ENCODE data around the gene UBE2J1.

Gene UBE2J1

DNA sequence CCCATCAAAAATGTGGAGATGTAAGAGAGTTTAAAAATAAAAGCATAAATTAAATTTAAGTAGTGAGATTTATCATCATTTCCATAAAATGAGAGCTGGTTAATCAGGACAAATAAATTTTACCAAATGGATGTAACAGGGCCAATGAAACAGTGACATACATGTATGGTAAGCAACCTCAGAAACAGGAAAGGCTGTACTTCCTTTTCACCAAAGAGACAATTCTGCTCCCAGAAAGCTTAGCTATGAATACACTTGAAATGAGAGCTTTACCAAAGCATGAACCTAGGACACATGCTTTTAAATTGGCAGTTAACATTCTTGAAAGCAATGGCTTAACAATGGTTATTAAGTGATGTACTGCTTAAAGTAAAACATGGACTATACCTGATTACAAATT, 12.1 kb upstream of the UBE2J1 start:
- no peak for DNase-seq (ENCODE audit: low read depth)

DNA sequence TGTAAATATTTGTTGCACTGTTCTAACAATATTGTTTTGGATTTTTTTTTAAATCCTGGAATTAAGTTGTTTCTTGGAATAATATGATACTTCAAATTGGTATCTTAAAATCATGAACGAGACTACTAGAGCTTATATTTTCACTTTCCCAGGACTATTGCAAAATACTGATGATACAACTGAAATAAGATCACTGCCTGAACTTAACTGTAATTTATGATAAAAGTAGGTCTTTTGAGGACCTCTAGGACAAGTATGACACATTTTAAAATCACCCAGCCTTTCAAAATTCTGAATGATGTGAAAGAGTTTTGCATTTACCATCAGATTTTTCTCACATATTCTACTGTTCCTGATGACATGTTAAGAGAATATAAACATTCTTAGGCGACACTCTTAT, 8.6 kb upstream of the UBE2J1 start:
- DNase-seq (ENCODE audit: low read depth) = no peak

DNA sequence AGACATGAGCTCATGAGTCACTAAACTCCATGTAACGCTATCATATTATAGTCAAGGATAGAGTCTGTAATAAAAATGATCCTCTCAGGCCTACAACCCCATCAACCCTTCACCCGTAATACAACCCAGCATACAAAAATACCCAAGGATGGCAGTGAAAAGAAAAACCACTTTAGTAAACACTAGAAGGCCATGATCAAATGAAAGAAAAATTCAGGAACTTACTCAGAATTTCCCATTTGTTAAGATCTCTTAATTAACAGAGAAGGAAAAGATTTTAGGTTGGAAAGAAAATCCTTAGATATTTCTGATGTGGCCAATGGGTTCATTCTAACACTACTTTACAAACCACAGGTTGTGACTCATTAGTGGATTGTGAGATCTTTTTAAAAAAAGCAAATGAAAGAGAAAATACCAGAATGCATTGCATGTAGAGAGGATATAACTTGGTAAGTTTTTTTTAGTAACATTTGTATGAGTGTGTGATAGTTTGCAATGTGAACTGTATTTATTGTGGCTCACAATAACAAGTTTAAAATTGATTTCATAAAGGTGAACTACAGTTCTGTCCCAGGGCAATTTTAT, 8.0 kb upstream of the UBE2J1 start:
- peak; percentile 17 for DNase-seq (ENCODE audit: low read depth)

DNA sequence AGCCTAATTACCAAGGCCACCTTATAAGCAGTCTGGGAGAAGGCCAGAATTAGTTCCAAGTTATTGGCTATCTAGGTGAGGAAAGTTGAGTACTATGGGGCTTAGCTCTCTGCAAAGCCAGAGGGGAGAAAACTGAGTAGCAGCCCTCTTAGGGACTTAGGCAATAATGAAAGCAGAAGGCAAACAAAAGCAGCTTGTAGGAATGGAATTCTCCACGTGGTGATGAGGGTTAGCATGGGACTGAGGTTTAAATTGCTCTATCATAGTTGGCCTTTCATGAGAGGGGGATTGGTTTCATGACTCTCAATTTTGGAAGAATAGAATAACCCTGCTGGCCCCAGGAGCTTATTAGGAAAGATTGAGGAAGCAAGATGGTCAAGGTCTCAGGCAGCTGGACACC, 7.0 kb upstream of the UBE2J1 start:
- no peak for DNase-seq (ENCODE audit: low read depth)

DNA sequence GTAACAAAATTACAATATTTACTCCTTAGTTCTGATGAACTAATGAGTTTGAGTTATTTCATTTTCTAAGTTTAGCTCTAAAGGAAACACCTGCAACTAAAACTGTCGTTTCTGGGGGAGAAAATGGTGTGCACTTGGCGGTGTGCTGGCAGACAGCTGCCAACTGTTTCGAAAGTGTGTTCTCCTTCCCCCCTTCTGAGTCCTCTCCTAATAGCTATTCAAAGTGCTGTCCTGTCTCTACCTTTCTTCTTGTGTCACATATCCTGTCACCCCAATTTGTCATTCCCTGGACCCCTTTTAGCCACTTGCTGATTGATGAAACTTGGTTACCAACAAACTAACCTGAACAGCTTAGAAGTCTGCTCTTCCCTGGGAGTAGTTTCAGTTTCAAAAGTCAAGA, 4.9 kb upstream of the UBE2J1 start:
- DNase-seq (ENCODE audit: low read depth) = no peak

DNA sequence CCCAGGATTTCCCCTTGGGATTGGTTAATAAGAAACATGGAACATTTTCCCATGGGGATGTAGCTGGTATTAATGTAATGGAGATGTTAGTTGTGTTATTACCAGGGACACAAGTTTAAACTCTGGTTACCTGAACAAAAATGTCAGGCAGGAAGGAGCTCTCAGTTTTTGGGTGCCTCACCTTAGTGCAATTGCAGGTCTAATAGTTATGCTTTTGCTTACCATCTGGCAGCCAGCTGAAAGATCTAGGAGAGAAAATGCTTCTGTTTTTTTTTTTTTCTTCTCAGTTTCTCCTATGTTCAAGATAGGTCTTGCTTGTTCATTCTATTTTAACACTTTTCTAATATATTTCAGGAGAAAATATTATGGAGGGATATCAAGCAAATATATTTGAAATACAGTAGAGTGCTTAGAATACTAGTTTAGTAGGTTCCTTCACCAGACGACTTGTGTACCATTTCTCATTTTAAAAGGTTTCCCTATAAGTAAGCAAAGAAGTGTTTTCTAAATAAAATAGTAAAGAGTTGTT, 4.2 kb upstream of the UBE2J1 start:
- DNase-seq (ENCODE audit: low read depth) = no peak

DNA sequence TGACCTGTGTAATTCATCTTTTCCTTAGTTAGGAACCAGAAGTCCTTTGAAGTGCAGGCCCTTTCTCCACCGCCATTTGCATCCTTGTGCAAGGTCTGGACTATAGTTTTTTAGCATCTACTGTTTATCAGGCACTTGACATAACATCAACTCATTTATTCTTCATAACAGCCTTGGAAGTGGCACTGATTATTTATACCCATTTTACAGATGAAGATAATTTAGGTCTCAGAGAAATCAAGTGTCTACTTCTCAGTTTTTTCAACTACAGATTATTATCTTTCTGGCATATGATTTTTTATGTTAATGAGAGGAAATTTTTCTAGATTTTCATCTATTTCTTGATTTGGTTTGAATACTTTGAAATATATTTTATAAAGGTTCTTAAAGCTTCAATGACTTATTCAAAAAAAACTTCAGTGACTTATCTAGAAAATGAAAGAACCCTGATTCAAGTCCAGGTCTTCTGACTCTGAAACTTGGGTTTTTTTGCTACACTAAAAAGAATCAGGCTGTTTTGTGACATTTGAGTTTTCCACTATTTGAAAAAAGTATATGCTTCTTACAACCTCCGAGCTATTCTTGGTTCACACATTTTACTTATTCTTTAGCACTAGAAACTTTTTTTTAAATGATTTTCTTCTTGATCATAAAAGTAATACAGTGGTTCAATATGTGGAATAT, 3.1 kb upstream of the UBE2J1 start:
- DNase-seq (ENCODE audit: low read depth) = no peak

DNA sequence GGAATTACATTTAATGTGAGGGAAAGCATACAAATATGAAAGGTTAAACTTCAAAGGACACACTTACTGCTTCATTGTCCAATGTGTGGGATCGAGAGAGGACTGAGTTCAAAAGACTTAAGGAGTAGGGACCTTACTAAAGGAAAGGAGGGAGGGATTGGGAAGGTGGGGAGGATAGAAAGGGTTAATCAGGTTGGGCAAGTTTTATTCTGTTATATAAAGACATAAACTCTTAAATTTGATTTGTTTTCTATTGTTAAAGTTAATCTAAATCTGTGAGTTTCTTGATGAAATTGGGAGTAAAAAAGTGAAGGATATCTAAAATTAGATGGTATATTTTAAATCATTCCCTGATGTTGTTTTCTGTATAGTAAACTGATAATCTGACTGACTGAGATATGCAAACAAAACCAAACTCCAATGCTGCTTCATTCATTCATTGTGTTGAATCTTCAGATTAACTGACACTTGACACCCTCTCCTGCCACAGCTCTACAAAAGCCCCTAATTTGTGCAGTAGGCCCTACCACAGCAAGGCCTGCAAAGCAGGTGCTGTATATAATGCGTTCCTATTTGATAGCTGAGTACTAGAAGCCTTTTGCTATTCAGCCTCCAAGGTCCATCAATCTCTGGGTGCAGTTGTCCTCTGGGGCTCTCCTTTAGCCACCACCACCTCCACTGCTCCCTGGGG, 1.3 kb upstream of the UBE2J1 start:
- DNase-seq (ENCODE audit: low read depth) = no peak

DNA sequence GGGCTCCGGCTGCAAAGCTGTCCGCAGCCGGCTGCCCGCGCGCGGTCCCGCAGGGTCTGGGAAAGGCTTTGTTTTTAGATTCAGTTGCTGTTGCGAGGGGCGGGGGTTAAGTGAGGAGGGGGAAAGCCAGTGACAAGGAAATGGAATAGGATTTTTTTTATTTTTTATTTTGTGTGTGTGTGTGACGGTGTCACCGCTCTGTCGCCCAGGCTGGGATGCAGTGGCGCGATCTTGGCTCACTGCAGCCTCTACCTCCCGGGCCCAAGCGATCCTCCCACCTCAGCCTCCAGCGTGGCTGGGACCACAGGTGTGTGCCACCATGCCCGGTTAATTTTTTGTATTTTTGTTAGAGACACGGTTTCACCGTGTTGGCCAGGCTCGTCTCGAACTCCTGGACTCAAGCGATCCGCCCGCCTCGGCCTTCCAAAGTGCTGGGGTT, 615 bp upstream of the UBE2J1 start:
- DNase-seq (ENCODE audit: low read depth) = no peak

DNA sequence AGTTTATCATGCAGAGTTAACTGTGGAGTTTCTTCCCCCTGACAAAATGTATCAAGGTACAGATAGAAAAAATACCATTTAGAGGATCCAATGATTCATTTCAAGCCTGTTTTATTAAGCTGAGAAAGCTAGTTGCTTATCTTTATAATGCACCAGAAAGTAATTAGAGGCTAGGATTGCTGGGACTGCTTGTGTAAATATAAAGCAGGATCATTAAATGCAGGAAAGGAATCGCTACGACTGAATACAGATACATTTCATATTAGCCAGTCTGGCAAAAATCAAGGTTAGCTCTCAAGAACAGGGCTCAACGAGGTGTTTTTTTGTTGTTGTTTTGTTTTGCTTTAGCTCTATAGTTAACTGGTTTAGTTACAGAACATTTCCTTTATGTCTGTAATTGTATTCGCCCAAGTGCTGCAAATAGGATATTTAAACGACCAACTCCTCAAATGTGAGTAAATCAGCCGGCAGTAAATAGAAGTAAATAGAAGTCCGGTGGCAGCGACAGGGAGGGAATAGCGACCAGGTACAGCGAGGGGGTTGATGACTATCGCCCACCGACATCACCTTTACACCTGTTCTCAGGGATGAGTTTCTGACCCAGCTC, 748 bp downstream of the UBE2J1 start:
- DNase-seq (ENCODE audit: low read depth) = no peak

DNA sequence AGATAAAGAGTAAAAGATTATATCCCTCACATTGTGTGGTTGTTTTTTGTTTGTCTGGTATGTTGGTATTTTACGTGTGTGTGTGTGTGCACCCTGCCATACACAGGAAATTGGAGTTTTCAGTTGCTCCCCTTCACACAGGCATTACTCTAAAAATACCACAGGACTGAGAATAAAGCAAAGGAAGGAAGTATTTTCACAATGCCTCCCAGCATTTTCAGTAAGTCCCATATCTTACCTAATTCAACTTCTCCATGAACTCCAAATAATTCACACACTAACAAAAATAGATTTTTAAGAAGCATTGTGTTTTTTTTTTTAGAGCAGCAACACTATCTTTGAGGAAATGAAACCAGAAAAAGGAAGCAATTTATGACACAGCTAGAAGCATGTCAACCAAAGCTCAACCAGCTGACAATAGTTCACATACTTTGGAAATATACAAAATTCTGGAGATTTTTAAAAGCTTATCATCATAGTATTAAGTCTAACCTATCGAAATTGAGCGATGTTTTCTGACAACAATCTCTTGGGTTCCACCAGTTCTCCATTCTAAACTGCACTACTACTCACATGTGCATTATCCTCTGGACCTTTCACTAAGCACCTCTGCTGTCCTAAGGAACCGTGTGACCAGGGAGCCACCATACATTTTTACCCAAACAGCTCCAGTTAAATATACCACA, 2.1 kb downstream of the UBE2J1 start:
- no peak for DNase-seq (ENCODE audit: low read depth)

DNA sequence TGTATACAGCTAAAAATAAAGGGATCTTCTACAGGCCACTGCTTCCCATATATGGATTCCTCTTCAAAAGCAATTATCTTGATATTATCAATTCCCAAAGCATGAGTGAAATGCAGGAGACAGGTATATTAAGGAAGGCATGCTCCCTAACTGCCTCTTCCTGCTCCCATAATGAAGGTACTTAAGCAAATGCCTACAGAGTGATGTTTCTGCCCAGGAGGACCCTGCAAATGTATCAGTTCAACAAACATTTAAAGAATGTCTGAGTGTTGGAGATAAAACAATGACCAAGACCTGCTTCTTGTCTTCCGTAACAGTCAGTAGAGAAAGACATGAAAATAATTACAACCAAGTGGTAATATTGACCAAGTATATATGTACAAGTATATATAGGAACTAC, 4.2 kb downstream of the UBE2J1 start:
- DNase-seq (ENCODE audit: low read depth) = no peak

DNA sequence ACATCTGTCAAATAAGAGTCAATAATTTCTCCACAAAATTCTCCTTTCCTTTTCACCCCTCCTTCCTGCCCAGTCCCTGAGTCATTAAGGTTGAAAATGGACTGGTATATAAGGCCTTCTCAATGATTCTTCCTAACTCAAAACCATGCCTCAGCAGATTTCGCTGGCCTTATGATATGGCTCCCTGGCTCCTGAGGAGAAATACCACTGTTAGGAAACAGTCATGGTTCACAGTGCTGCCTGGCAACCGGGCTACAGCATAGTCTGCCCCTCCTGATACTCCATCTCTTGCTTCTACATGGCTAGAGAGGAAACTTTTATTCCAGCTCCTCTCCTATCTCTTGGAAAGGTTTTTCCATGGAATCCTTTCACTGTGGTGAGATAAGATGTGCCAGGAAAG, 4.7 kb downstream of the UBE2J1 start:
- no peak for DNase-seq (ENCODE audit: low read depth)

DNA sequence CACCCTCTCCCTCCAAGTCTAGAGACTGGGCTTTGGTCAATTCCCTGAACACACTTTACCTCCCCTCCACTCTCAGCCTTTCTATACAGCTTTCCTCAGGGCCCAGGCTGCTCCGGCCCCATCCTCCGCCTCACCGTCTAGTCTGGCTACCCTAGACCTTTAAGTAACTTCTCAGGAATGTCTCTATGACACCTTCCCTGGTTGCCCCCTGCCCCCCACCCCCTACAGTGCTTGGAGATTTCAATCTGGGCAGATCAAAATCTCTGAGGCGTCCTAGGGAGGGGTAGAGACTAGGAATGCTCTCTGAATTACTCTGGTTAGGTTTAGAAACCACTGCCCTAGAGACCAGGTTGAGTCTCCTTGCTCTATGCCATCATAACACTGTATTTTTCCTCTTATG, 6.1 kb downstream of the UBE2J1 start:
- DNase-seq (ENCODE audit: low read depth) = no peak

DNA sequence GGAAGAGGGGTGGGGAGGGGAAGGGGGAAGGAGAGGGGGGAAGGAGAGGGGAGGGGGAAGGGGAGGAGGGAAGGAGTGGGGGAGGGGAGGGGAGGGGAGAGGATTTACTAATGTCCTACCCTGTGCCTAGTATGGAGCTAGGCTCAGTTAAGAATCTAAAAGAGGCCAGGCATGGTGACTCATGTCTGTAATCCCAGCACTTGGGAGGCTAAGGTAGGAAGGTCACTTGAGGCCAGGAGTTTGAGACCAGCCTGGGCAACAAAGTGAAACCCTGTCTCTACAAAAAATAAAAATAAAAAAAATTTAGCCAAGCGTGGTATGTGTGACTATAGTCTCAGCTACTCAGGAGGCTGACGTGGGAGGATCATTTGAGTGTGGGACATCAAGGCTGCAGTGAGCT, 13.0 kb downstream of the UBE2J1 start:
- DNase-seq (ENCODE audit: low read depth) = no peak

DNA sequence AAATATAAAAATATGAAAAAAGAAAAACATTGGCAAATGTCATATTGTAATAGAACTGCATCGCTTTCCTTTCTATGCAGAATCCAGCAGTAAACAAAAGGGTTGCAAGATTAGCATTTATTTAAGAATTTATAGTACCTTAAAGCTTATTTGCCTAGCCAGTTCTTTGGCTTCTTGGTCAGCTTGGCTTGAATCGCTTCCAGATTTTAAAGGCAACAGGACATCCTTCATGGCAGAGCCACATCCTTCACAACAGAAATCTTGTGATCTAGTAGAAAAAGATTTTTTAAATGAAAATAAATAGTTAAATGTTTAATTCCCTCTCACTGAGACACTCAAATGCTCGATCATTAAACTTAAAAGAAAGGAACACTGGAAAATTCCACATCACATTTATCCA, 17.4 kb downstream of the UBE2J1 start:
- no peak for DNase-seq (ENCODE audit: low read depth)

DNA sequence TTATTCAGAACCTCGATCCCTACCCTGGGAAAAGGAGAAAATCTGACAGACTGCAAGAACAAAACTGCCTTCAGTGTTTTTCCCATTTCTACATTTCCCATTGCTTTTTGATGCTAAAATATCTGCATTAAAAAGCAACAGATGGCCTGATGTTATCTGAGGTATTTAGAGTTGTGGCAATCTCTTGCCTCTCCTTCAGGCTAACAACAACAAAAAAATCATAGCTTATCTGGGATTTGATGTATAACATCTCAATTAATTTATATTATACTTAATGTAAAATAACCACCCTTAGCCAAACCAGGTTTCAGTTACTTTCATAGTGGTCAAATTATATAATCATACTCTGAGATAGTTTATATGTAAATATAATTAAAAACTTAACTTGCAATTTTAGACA, 21.6 kb downstream of the UBE2J1 start:
- DNase-seq (ENCODE audit: low read depth) = no peak

DNA sequence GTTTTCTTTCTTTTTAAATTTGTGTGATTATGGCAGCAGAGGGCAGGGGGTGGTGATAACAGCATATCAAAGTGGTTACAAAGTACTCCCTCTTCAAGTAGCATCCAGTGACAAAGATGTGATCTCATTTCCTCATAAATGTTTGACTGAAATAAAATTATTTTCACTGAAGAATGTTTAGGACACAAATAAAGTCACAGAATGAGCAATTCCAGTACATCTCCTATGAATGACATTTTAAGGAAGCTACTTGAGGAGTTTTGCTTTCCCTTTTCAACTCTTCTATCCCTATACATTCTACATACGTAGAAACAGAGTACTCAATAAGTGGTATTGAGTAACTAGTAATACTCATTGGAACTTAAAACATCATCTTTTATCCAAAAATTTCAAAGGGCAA, 23.5 kb downstream of the UBE2J1 start:
- DNase-seq (ENCODE audit: low read depth) = no peak

DNA sequence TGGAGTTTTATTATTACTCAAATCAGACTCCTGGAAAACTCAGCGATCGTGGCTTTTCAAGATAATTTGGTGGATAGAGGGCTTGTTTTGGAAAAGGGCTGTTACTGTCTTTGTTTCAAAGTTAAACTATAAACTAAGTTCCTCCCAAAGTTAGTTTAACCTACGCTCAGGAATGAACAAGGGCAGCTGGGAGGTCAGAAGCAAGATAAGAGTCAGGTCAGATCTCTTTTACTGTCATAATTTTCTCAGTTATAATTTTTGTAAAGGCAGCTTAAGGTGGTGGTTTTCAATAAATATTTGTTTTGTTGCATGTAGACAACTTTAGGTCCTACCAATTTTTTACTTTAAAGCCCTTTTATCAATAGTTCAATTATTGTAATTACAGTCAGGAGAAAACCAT, 28.2 kb downstream of the UBE2J1 start:
- DNase-seq (ENCODE audit: low read depth) = no peak

DNA sequence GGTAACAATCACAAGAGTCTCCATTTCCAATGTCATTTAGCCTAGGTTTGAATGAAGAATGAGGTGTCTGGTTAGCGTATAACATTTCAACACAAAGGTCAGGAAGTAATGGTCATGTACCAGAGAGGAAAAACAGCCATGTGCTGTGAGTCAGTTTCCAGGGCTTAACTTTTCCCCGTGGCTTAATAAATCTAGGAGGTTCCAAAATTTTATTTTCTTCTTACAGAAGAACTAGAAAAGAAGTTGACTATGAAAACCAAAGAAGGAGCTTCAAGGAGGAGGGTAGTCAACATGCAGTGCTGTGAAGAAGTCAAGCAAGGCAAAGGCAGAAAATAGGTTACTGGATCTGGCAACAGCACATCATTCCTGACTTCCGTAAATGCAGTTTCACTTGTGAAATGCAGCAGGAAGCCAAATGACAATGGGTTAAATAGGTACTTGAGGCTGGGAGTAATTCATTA, 29.0 kb downstream of the UBE2J1 start:
- DNase-seq (ENCODE audit: low read depth) = no peak

DNA sequence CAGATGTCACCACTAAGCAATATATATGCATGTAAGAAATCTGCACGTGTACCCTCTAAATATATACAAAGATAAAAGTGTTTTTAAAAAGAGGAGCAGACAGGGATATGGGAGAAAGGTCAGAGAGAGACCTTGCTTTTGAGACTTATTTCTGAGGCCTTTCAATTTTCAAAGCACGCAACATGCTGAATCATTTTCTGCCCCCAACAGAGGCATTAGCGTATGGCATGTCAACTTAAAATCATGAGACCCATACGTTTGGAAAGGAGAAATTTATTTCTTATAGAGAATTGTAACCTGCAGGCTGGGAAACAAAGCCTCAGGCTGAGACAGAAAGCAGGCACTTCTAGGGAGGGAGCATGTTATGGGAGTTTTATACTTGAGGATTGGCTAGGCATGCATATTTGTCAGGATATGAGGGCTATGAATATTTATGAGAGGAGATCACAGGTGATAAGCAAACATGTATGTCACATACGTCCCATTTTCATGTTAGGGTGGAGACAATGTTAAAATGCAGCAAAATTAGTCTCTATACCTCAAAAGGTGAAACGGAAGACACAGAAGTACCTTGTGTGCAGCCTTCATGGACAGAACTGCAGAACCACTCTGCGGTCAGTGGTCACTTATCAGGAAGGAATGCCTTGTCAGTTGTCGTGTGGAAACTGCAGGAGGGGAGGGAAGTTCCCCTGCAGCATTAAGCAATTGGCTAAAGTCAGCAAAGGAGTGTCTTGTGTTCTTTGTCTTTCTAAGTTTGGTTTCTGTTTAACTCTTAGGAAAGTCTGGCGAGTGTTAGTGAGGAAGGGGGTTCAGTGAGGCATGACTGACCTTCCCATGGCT, 31.2 kb downstream of the UBE2J1 start:
- no peak for DNase-seq (ENCODE audit: low read depth)

Data from GM04504 (cell line).